NT2/D1 (cell line): ENCODE data around the gene WASL.

Experiments used
- DNase-seq: peaks from one replicate; pipeline ENCODE4 v3.0.0-alpha.2; 2011; ENCODE audit warnings: low read depth, low spot score
- H3K27me3 ChIP-seq: 2 replicates; pipeline ENCODE4 v1.6.0; 2011; ENCODE audit warnings: mild to moderate bottlenecking; ENCODE audit not compliant: insufficient read length, insufficient read depth
- H3K36me3 ChIP-seq: 2 replicates; pipeline ENCODE4 v1.6.1; 2011; ENCODE audit warnings: mild to moderate bottlenecking, low read length, mixed read lengths; ENCODE audit not compliant: insufficient read depth, insufficient read length
- H3K4me1 ChIP-seq: 2 replicates; pipeline ENCODE4 v1.5.1; 2011; ENCODE audit not compliant: insufficient read depth, insufficient read length
- H3K4me3 ChIP-seq: 2 replicates; pipeline ENCODE4 v1.5.1; 2011; ENCODE audit warnings: low read depth; ENCODE audit not compliant: insufficient read length
- H3K9ac ChIP-seq: 2 replicates; pipeline ENCODE4 v1.6.0; 2011; ENCODE audit warnings: low read depth; ENCODE audit not compliant: insufficient read length
- H3K9me3 ChIP-seq: 2 replicates; pipeline ENCODE4 v1.5.1; 2011; ENCODE audit warnings: mild to moderate bottlenecking, low read length; ENCODE audit not compliant: insufficient read depth
- SUZ12 ChIP-seq: IDR thresholded peaks from 2 replicates; pipeline ENCODE4 v1.6.1; 2011; ENCODE audit not compliant: insufficient read length, insufficient read depth; ENCODE audit errors: extremely low read depth
- YY1 ChIP-seq: IDR thresholded peaks from 2 replicates; pipeline ENCODE4 v1.6.1; 2011; ENCODE audit not compliant: insufficient read length, insufficient read depth
- ZNF274 ChIP-seq: IDR thresholded peaks from 2 replicates; pipeline ENCODE4 v1.6.1; 2011; ENCODE audit warnings: mild to moderate bottlenecking, low read depth, low read length

The WASL gene

GRCh38 chr7:123774496-123774895, 25.7 kb upstream of the WASL start:
- H3K4me3 ChIP-seq: no peak overlapping the region
- H3K9me3 ChIP-seq: no peaks in the 10 kb centered on the region
- no peaks in the 10 kb centered on the region for H3K27me3 ChIP-seq
- no peaks in the 10 kb centered on the region for H3K36me3 ChIP-seq
- DNase-seq: no peak
- H3K9ac ChIP-seq: no peak overlapping the region
- TF ChIP-seq SUZ12 (no peak), ZNF274 (no peak), YY1 (no peak)
- no peaks in the 10 kb centered on the region for H3K4me1 ChIP-seq

GRCh38 chr7:123773481-123773880, 24.7 kb upstream of the WASL start:
- Histone ChIP-seq H3K9me3 (no peaks in the 10 kb centered on the region), H3K4me1 (no peaks in the 10 kb centered on the region), H3K27me3 (no peaks in the 10 kb centered on the region), H3K9ac (no peak overlapping the region), H3K36me3 (no peaks in the 10 kb centered on the region), H3K4me3 (no peak overlapping the region)
- no peak for TF ChIP-seq ZNF274
- TF ChIP-seq SUZ12: no peak
- TF ChIP-seq YY1: no peak
- no peak for DNase-seq

GRCh38 chr7:123772652-123773051, 23.8 kb upstream of the WASL start:
- TF ChIP-seq ZNF274 (no peak), SUZ12 (no peak), YY1 (no peak)
- Histone ChIP-seq H3K27me3 (no peaks in the 10 kb centered on the region), H3K36me3 (no peaks in the 10 kb centered on the region)

GRCh38 chr7:123771846-123772245, 23.0 kb upstream of the WASL start:
- no peak for TF ChIP-seq SUZ12
- no peak for TF ChIP-seq ZNF274
- TF ChIP-seq YY1: no peak
- no peaks in the 10 kb centered on the region for H3K27me3 ChIP-seq
- no peaks in the 10 kb centered on the region for H3K4me1 ChIP-seq
- H3K9ac ChIP-seq: no peak overlapping the region
- no peak for DNase-seq
- H3K36me3 ChIP-seq: no peaks in the 10 kb centered on the region
- H3K4me3 ChIP-seq: no peak overlapping the region
- H3K9me3 ChIP-seq: no peaks in the 10 kb centered on the region

More at GRCh38 chr7:123772652-123773051, 23.8 kb upstream of the WASL start:
- no peaks in the 10 kb centered on the region for H3K4me1 ChIP-seq
- no peak overlapping the region for H3K4me3 ChIP-seq
- no peaks in the 10 kb centered on the region for H3K9me3 ChIP-seq
- no peak for DNase-seq
- H3K9ac ChIP-seq: no peak overlapping the region

GRCh38 chr7:123771256-123771655, 22.5 kb upstream of the WASL start:
- Histone ChIP-seq H3K4me1 (no peaks in the 10 kb centered on the region), H3K36me3 (no peaks in the 10 kb centered on the region), H3K9me3 (no peaks in the 10 kb centered on the region), H3K27me3 (no peaks in the 10 kb centered on the region), H3K4me3 (no peak overlapping the region), H3K9ac (no peak overlapping the region)
- no peak for DNase-seq
- TF ChIP-seq YY1 (no peak), ZNF274 (no peak), SUZ12 (no peak)

GRCh38 chr7:123770378-123770777, 21.6 kb upstream of the WASL start:
- Histone ChIP-seq H3K4me1 (no peaks in the 10 kb centered on the region), H3K9me3 (no peaks in the 10 kb centered on the region), H3K36me3 (no peaks in the 10 kb centered on the region), H3K27me3 (no peaks in the 10 kb centered on the region), H3K4me3 (no peak overlapping the region), H3K9ac (no peak overlapping the region)
- no peak for DNase-seq
- no peak for TF ChIP-seq SUZ12
- no peak for TF ChIP-seq ZNF274
- no peak for TF ChIP-seq YY1

- TF ChIP-seq SUZ12 (no peak), ZNF274 (no peak), YY1 (no peak)
- H3K4me3 ChIP-seq: no peak overlapping the region
- no peaks in the 10 kb centered on the region for H3K9me3 ChIP-seq
- H3K9ac ChIP-seq: no peak overlapping the region
- H3K4me1 ChIP-seq: no peaks in the 10 kb centered on the region
- no peaks in the 10 kb centered on the region for H3K27me3 ChIP-seq
- no peak for DNase-seq
- no peaks in the 10 kb centered on the region for H3K36me3 ChIP-seq
Measured at GRCh38 chr7:123769371-123769770, 20.6 kb upstream of the WASL start.

- no peak for DNase-seq
- Histone ChIP-seq H3K9ac (no peak overlapping the region), H3K36me3 (no peaks in the 10 kb centered on the region), H3K4me1 (no peaks in the 10 kb centered on the region), H3K4me3 (no peak overlapping the region), H3K9me3 (no peaks in the 10 kb centered on the region), H3K27me3 (no peaks in the 10 kb centered on the region)
- TF ChIP-seq ZNF274 (no peak), YY1 (no peak), SUZ12 (no peak)
Measured at GRCh38 chr7:123768493-123768892, 19.7 kb upstream of the WASL start.
